GM21360 (cell line): ENCODE results near the gene ELN.
A peak's percentile ranks its signal among the peaks of the same experiment; 100 is the strongest.

ENCODE experiments used
- ATAC-seq: cut with Tn5 transposase; IDR thresholded peaks from one replicate; pipeline ENCODE4 v1.9.1; 2021; ENCODE audit warnings: mild to moderate bottlenecking, moderate library complexity; ENCODE audit not compliant: unreplicated experiment

The ELN gene

GRCh38 chr7:74059681-74060588 is 32.0 kb downstream of the ELN start:
- no peak for ATAC-seq

GRCh38 chr7:74061840-74062539 is 34.0 kb downstream of the ELN start:
- no peak for ATAC-seq

GRCh38 chr7:74063223-74063641 is 35.3 kb downstream of the ELN start:
- no peak for ATAC-seq

- no peak for ATAC-seq
Measured at GRCh38 chr7:74063646-74064045, 35.7 kb downstream of the ELN start.

GRCh38 chr7:74064696-74065095 is 36.7 kb downstream of the ELN start:
- no peak for ATAC-seq

- ATAC-seq = no peak
Measured at GRCh38 chr7:74066626-74067025, 38.7 kb downstream of the ELN start.

GRCh38 chr7:74068378-74069085 is 40.6 kb downstream of the ELN start:
- ATAC-seq = no peak

GRCh38 chr7:74069086-74069541 is 41.1 kb downstream of the ELN start:
- ATAC-seq = no peak

- ATAC-seq = no peak
Measured at GRCh38 chr7:74069790-74070618, 42.0 kb downstream of the ELN start.

GRCh38 chr7:74070619-74070921 is 42.6 kb downstream of the ELN start:
- no peak for ATAC-seq

- no peak for ATAC-seq
Measured at GRCh38 chr7:74071121-74071520, 43.1 kb downstream of the ELN start.

- no peak for ATAC-seq
Measured at GRCh38 chr7:74074770-74075169, 46.8 kb downstream of the ELN start.

- ATAC-seq = no peak
Measured at GRCh38 chr7:74078461-74078860, 50.5 kb downstream of the ELN start.

- no peak for ATAC-seq
Measured at GRCh38 chr7:74082770-74083116, 54.8 kb downstream of the ELN start.

GRCh38 chr7:74083117-74083876 is 55.3 kb downstream of the ELN start, which contains the start of gene LIMK1:
Gene LIMK1, plus strand, starts transcription at chr7:74083804. Its CDS starts 187 bp downstream, at chr7:74083991.
- peak; percentile 60 for ATAC-seq

GRCh38 chr7:74083928-74084721 is 56.2 kb downstream of the ELN start:
- peak; percentile 40 for ATAC-seq

- no peak for ATAC-seq
Measured at GRCh38 chr7:74084722-74085578, 57.0 kb downstream of the ELN start.

GRCh38 chr7:74087791-74088453 is 59.9 kb downstream of the ELN start:
- ATAC-seq = no peak
